NT2/D1 (cell line): ENCODE results near the gene B3GNT2.

ENCODE experiments used
- SUZ12 ChIP-seq: IDR thresholded peaks from 2 replicates; pipeline ENCODE4 v1.6.1; 2011; ENCODE audit not compliant: insufficient read length, insufficient read depth; ENCODE audit errors: extremely low read depth
- YY1 ChIP-seq: IDR thresholded peaks from 2 replicates; pipeline ENCODE4 v1.6.1; 2011; ENCODE audit not compliant: insufficient read length, insufficient read depth
- ZNF274 ChIP-seq: IDR thresholded peaks from 2 replicates; pipeline ENCODE4 v1.6.1; 2011; ENCODE audit warnings: mild to moderate bottlenecking, low read depth, low read length

- TF ChIP-seq YY1, result no peak
- TF ChIP-seq SUZ12, result no peak
- no peak for TF ChIP-seq ZNF274
Observed at GRCh38 chr2:62243983-62244382, 48.1 kb downstream of the B3GNT2 start.
